K562 (cell line): ENCODE data around the gene ARHGAP12. TPM values are rescaled to one million over a fixed set of nuclear protein-coding genes. Genes with fewer than 3 reads are reported as not detected.

Experiments
- CCAR2 ChIP-seq: fragments of 200-400 bp; formaldehyde crosslinking; IDR thresholded peaks from 2 replicates; pipeline ENCODE4 v1.6.1; 2017; ENCODE audit warnings: mild to moderate bottlenecking, low read depth, low read length
- CHD4 ChIP-seq: fragments of 200-600 bp; sonication (generic); IDR thresholded peaks from 3 replicates; pipeline ENCODE4 v1.6.1; 2012; ENCODE audit warnings: low read depth, mild to moderate bottlenecking, mixed read lengths, low read length, inconsistent platforms; ENCODE audit not compliant: insufficient read depth, insufficient replicate concordance, poor library complexity, severe bottlenecking
- E4F1 ChIP-seq: fragments of 250-450 bp; sonication (Bioruptor Pico); IDR thresholded peaks from 2 replicates; pipeline ENCODE4 v1.5.0; 2021; ENCODE audit warnings: mild to moderate bottlenecking, borderline replicate concordance
- EHMT2 ChIP-seq: fragments of 450-650 bp; IDR thresholded peaks from 2 replicates; pipeline ENCODE4 v1.6.1; 2018; ENCODE audit warnings: antibody characterized with exemption
- ERF ChIP-seq: fragments of 450-650 bp; formaldehyde crosslinking; IDR thresholded peaks from 2 replicates; pipeline ENCODE4 v1.4.0; 2020; ENCODE audit warnings: mild to moderate bottlenecking, mixed read lengths
- FOXK2 ChIP-seq, 2 experiments: fragments of 450-650 bp; IDR thresholded peaks in 1 of 2; conservative IDR thresholded peaks in 1 of 2; 2 replicates each; pipeline ENCODE4 v1.6.1; 2016; ENCODE audit warnings: low read depth in 2 of 2, mild to moderate bottlenecking in 1 of 2
- HMGN3 ChIP-seq: IDR thresholded peaks from 2 replicates; pipeline ENCODE4 v1.6.1; 2011; ENCODE audit warnings: borderline replicate concordance, low read depth, mild to moderate bottlenecking, mixed read lengths, low read length; ENCODE audit not compliant: insufficient read length; ENCODE audit errors: extremely low read depth
- HNRNPLL ChIP-seq: fragments of 200-400 bp; formaldehyde crosslinking; IDR thresholded peaks from 2 replicates; pipeline ENCODE4 v1.6.1; 2017; ENCODE audit warnings: low read length, low read depth, mild to moderate bottlenecking; ENCODE audit not compliant: poor library complexity, severe bottlenecking
- JUND ChIP-seq, 2 experiments: IDR thresholded peaks; 2 replicates in 1 of 2; 3 replicates in 1 of 2; pipeline ENCODE4 v1.6.1; 2011; ENCODE audit warnings: borderline replicate concordance in 2 of 2, low read depth in 2 of 2, low read length in 2 of 2, improper control_type of control experiment in 1 of 2, missing biosample characterization in 1 of 2, missing genetic modification characterization in 1 of 2, missing genetic modification reagents in 1 of 2
- MTA3 ChIP-seq: fragments of 450-650 bp; formaldehyde crosslinking; IDR thresholded peaks from 2 replicates; pipeline ENCODE4 v1.6.1; 2017; ENCODE audit warnings: mild to moderate bottlenecking, borderline replicate concordance
- NELFE ChIP-seq: IDR thresholded peaks from 2 replicates; pipeline ENCODE4 v1.6.1; 2011; ENCODE audit warnings: mild to moderate bottlenecking; ENCODE audit not compliant: insufficient read depth, insufficient read length
- SMARCE1 ChIP-seq: fragments of 450-650 bp; IDR thresholded peaks from 2 replicates; pipeline ENCODE4 v1.7.1; 2016; ENCODE audit warnings: mild to moderate bottlenecking
- SMC3 ChIP-seq: conservative IDR thresholded peaks from 2 replicates; pipeline ENCODE4 v1.6.1; 2011; ENCODE audit warnings: low read depth, low read length, improper control_type of control experiment; ENCODE audit not compliant: insufficient read depth
- SRSF1 ChIP-seq: fragments of 200-400 bp; formaldehyde crosslinking; IDR thresholded peaks from 2 replicates; pipeline ENCODE4 v1.6.1; 2017; ENCODE audit warnings: mild to moderate bottlenecking, low read depth, low read length, moderate library complexity
- TARDBP ChIP-seq: fragments of 450-650 bp; IDR thresholded peaks from 2 replicates; pipeline ENCODE4 v1.6.1; 2016
- YBX1 ChIP-seq: fragments of 450-650 bp; IDR thresholded peaks from 2 replicates; pipeline ENCODE4 v1.7.1; 2016; ENCODE audit warnings: mild to moderate bottlenecking
- ZFP1 ChIP-seq: fragments of 450-650 bp; formaldehyde crosslinking; IDR thresholded peaks from 2 replicates; pipeline ENCODE4 v1.4.0; 2020; ENCODE audit warnings: mild to moderate bottlenecking, mixed read lengths
- ZNF165 ChIP-seq: fragments of 250-450 bp; sonication (Bioruptor Pico); IDR thresholded peaks from 2 replicates; pipeline ENCODE4 v1.4.0; 2020; ENCODE audit warnings: borderline replicate concordance
- ZNF354B ChIP-seq: fragments of 250-450 bp; sonication (Bioruptor Pico); IDR thresholded peaks from 2 replicates; pipeline ENCODE4 v1.4.0; 2020
- polyA plus RNA-seq, 8 experiments: library from polyadenylated mRNA; depleted of rRNA in 4 of 8; stranded (reverse) in 5 of 8; unstranded in 3 of 8; fragments of >200 nt; fragmentation: Nextera tagmentation in 2 of 8; fragmentation: Illumina TruSeq in 1 of 8; extraction: Ambion mirVana in 2 of 8; extraction: Trizol in 1 of 8; gene quantifications; 2 replicates each; pipeline versions ENCODE4 v1.2.1 to v1.2.3, GENCODE V29; 2011 to 2014; ENCODE audit warnings: inconsistent platforms in 1 of 8, missing spikeins in 1 of 8
- total RNA-seq, 7 experiments: library from RNA; depleted of rRNA in 6 of 7; stranded (reverse); fragments of >200 nt in 6 of 7; fragmentation: Illumina TruSeq in 2 of 7; extraction: Trizol in 2 of 7; gene quantifications; 2 replicates each; pipeline versions ENCODE4 v1.2.1 to v1.2.3, GENCODE V29; 2011 to 2021; ENCODE audit warnings: low replicate concordance in 1 of 7
- TF ChIP-seq, protein P1 (sequence below): fragments of 250-450 bp; sonication (Bioruptor Pico); IDR thresholded peaks from 2 replicates; pipeline ENCODE4 v1.5.0; 2021
- TF ChIP-seq, protein P2 (sequence below): fragments of 450-650 bp; IDR thresholded peaks from 2 replicates; pipeline ENCODE4 v1.6.1; 2016; ENCODE audit warnings: borderline replicate concordance

Gene ARHGAP12
- total and polyA plus RNA-seq, 9 of the 15 experiments (the other 6 are each of a cell fraction or from before 2014, with no cell fraction given), result 4.4 to 18.7 (median 10.1) TPM

- TF ChIP-seq JUND (IDR thresholded peaks at IDR 0.05; ENCODE audit: borderline replicate concordance, low read depth, low read length) (no peak), JUND (tag; IDR thresholded peaks at IDR 0.05; ENCODE audit: borderline replicate concordance, low read depth, low read length) (no peak), SRSF1 (no peak), ZNF165 (CRISPR knock-in tag) (0 out of 2 replicates have a peak, but pooled peaks have one; percentile 12), HMGN3 (peak; percentile 43), FOXK2 (conservative IDR thresholded peaks at IDR 0.05 in 1 of 2, IDR thresholded peaks at IDR 0.05 in 1 of 2; ENCODE audit: low read depth in 2 of 2) (peak; percentile 71 to 76), CHD4 (no peak), ZFP1 (CRISPR knock-in tag) (no peak), ERF (peak; percentile 60; the same call in 1 of the 2 replicates), TARDBP (no peak), EHMT2 (no peak), YBX1 (no peak), MTA3 (peak; percentile 37), CCAR2 (no peak), SMARCE1 (peak; percentile 25; the same call in 1 of the 2 replicates), E4F1 (CRISPR knock-in tag) (no peak), NELFE (no peak), HNRNPLL (peak; percentile 26), SMC3 (no peak), ZNF354B (CRISPR knock-in tag) (no peak)
- TF ChIP-seq, protein P1, sequence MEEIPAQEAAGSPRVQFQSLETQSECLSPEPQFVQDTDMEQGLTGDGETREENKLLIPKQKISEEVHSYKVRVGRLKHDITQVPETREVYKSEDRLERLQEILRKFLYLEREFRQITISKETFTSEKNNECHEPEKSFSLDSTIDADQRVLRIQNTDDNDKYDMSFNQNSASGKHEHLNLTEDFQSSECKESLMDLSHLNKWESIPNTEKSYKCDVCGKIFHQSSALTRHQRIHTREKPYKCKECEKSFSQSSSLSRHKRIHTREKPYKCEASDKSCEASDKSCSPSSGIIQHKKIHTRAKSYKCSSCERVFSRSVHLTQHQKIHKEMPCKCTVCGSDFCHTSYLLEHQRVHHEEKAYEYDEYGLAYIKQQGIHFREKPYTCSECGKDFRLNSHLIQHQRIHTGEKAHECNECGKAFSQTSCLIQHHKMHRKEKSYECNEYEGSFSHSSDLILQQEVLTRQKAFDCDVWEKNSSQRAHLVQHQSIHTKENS (CRISPR knock-in tag), result no peak
- TF ChIP-seq, protein P2, sequence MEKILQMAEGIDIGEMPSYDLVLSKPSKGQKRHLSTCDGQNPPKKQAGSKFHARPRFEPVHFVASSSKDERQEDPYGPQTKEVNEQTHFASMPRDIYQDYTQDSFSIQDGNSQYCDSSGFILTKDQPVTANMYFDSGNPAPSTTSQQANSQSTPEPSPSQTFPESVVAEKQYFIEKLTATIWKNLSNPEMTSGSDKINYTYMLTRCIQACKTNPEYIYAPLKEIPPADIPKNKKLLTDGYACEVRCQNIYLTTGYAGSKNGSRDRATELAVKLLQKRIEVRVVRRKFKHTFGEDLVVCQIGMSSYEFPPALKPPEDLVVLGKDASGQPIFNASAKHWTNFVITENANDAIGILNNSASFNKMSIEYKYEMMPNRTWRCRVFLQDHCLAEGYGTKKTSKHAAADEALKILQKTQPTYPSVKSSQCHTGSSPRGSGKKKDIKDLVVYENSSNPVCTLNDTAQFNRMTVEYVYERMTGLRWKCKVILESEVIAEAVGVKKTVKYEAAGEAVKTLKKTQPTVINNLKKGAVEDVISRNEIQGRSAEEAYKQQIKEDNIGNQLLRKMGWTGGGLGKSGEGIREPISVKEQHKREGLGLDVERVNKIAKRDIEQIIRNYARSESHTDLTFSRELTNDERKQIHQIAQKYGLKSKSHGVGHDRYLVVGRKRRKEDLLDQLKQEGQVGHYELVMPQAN, result no peak; the same call in 1 of the 2 replicates
These were observed at the start of gene ARHGAP12 (continued) for GRCh38 chr10:31928549-31929260.
